IPS-18a (cell line): ENCODE data around the gene SFXN5.

Experiments used
- H3K27ac ChIP-seq: one replicate; pipeline ENCODE4 v1.5.1; 2013; ENCODE audit warnings: low read length
- H3K27me3 ChIP-seq: one replicate; pipeline ENCODE4 v1.6.1; 2013; ENCODE audit warnings: mild to moderate bottlenecking, low read length; ENCODE audit not compliant: control insufficient read depth, insufficient read depth
- H3K36me3 ChIP-seq: one replicate; pipeline ENCODE4 v1.6.1; 2013; ENCODE audit warnings: low read depth, low read length; ENCODE audit not compliant: control insufficient read depth
- H3K4me1 ChIP-seq: one replicate; pipeline ENCODE4 v1.6.1; 2013; ENCODE audit warnings: low read depth, low read length; ENCODE audit not compliant: control insufficient read depth
- H3K4me3 ChIP-seq: one replicate; pipeline ENCODE4 v1.5.1; 2013; ENCODE audit warnings: low read length
- H3K9ac ChIP-seq: one replicate; pipeline ENCODE4 v1.6.1; 2013; ENCODE audit warnings: mild to moderate bottlenecking, low read length, moderate library complexity
- H3K9me3 ChIP-seq: one replicate; pipeline ENCODE4 v1.6.1; 2013; ENCODE audit warnings: low read depth, low read length; ENCODE audit not compliant: control insufficient read depth

SFXN5 gene

GRCh38 chr2:73000808-73001570 lies 70.5 kb downstream of the SFXN5 start:
- Histone ChIP-seq H3K9me3 (no peaks in the 10 kb centered on the region), H3K4me1 (no peaks in the 10 kb centered on the region), H3K9ac (no peak overlapping the region), H3K36me3 (no peaks in the 10 kb centered on the region), H3K27ac (no peak overlapping the region), H3K27me3 (no peaks in the 10 kb centered on the region), H3K4me3 (no peak overlapping the region)

- no peaks in the 10 kb centered on the region for H3K9me3 ChIP-seq
- no peak overlapping the region for H3K9ac ChIP-seq
- H3K27ac ChIP-seq = no peak overlapping the region
These were observed 71.5 kb downstream of the SFXN5 start for GRCh38 chr2:72999729-73000725.

GRCh38 chr2:72998724-72999123 lies 72.8 kb downstream of the SFXN5 start:
- Histone ChIP-seq H3K36me3 (no peaks in the 10 kb centered on the region), H3K27me3 (no peaks in the 10 kb centered on the region), H3K27ac (no peak overlapping the region), H3K4me1 (no peaks in the 10 kb centered on the region), H3K4me3 (no peak overlapping the region), H3K9ac (no peak overlapping the region), H3K9me3 (no peaks in the 10 kb centered on the region)

More at GRCh38 chr2:72999729-73000725, 71.5 kb downstream of the SFXN5 start:
- Histone ChIP-seq H3K4me3 (no peak overlapping the region), H3K4me1 (no peaks in the 10 kb centered on the region), H3K27me3 (no peaks in the 10 kb centered on the region), H3K36me3 (no peaks in the 10 kb centered on the region)

- H3K4me1 ChIP-seq = no peaks in the 10 kb centered on the region
- no peak overlapping the region for H3K27ac ChIP-seq
- H3K27me3 ChIP-seq = no peaks in the 10 kb centered on the region
- no peak overlapping the region for H3K9ac ChIP-seq
- H3K9me3 ChIP-seq = no peaks in the 10 kb centered on the region
- no peak overlapping the region for H3K4me3 ChIP-seq
- H3K36me3 ChIP-seq = no peaks in the 10 kb centered on the region
These were observed 73.3 kb downstream of the SFXN5 start for GRCh38 chr2:72998234-72998651.

- Histone ChIP-seq H3K27ac (no peak overlapping the region), H3K9ac (no peak overlapping the region), H3K36me3 (no peaks in the 10 kb centered on the region), H3K4me1 (no peaks in the 10 kb centered on the region), H3K9me3 (no peaks in the 10 kb centered on the region), H3K27me3 (no peaks in the 10 kb centered on the region), H3K4me3 (no peak overlapping the region)
These were observed 75.4 kb downstream of the SFXN5 start for GRCh38 chr2:72996117-72996502.

- H3K27ac ChIP-seq = no peak overlapping the region
- no peaks in the 10 kb centered on the region for H3K36me3 ChIP-seq
- H3K4me3 ChIP-seq = no peak overlapping the region
- H3K27me3 ChIP-seq = no peaks in the 10 kb centered on the region
- no peak overlapping the region for H3K9ac ChIP-seq
- H3K4me1 ChIP-seq = no peaks in the 10 kb centered on the region
- H3K9me3 ChIP-seq = no peaks in the 10 kb centered on the region
These were observed 75.9 kb downstream of the SFXN5 start for GRCh38 chr2:72995430-72996116.

- no peaks in the 10 kb centered on the region for H3K36me3 ChIP-seq
- H3K4me1 ChIP-seq = no peaks in the 10 kb centered on the region
- H3K27ac ChIP-seq = no peak overlapping the region
- no peaks in the 10 kb centered on the region for H3K27me3 ChIP-seq
- H3K9me3 ChIP-seq = no peaks in the 10 kb centered on the region
- H3K9ac ChIP-seq = no peak overlapping the region
- H3K4me3 ChIP-seq = no peak overlapping the region
These were observed 76.5 kb downstream of the SFXN5 start for GRCh38 chr2:72994991-72995380.

GRCh38 chr2:72994282-72994990 lies 77.1 kb downstream of the SFXN5 start:
- Histone ChIP-seq H3K4me3 (no peak overlapping the region), H3K27ac (no peak overlapping the region), H3K9ac (no peak overlapping the region), H3K27me3 (no peaks in the 10 kb centered on the region), H3K36me3 (no peaks in the 10 kb centered on the region), H3K9me3 (no peaks in the 10 kb centered on the region), H3K4me1 (no peaks in the 10 kb centered on the region)

GRCh38 chr2:72993933-72994280 lies 77.6 kb downstream of the SFXN5 start:
- no peak overlapping the region for H3K9ac ChIP-seq
- H3K27ac ChIP-seq = no peak overlapping the region
- H3K4me1 ChIP-seq = no peaks in the 10 kb centered on the region
- no peaks in the 10 kb centered on the region for H3K9me3 ChIP-seq
- H3K27me3 ChIP-seq = no peaks in the 10 kb centered on the region
- no peaks in the 10 kb centered on the region for H3K36me3 ChIP-seq
- H3K4me3 ChIP-seq = no peak overlapping the region

GRCh38 chr2:72993147-72993932 lies 78.2 kb downstream of the SFXN5 start:
- Histone ChIP-seq H3K36me3 (no peaks in the 10 kb centered on the region), H3K27ac (no peak overlapping the region), H3K9me3 (no peaks in the 10 kb centered on the region), H3K9ac (no peak overlapping the region), H3K4me3 (no peak overlapping the region), H3K27me3 (no peaks in the 10 kb centered on the region), H3K4me1 (no peaks in the 10 kb centered on the region)
